Gastrocnemius medialis (tissue), 4 donors: ENCODE data around the gene EPHA2. TPM values are rescaled to one million over a fixed set of nuclear protein-coding genes. Genes with fewer than 3 reads are reported as not detected.

Source experiments
- ATAC-seq, 2 donors: fragments of 150-250 bp; one replicate each; pipeline ENCODE4 v1.9.1; 2016
- DNase-seq, 2 donors: peaks; one replicate each; pipeline ENCODE4 v3.0.0-alpha.2; 2019
- H3K27ac ChIP-seq, 4 donors: fragments of 200-600 bp; sonication (generic); 1 replicate in 1 of 4; 2 replicates in 3 of 4; pipeline ENCODE4 v1.5.1; 2016 to 2018; ENCODE audit warnings: mild to moderate bottlenecking in 2 of 4, moderate library complexity in 1 of 4
- H3K27me3 ChIP-seq, 3 donors: fragments of 200-600 bp; sonication (generic) in 2 of 3; 1 replicate in 1 of 3; 2 replicates in 2 of 3; pipeline versions ENCODE4 v1.5.1 to v1.6.0; 2016 to 2019; ENCODE audit warnings: mild to moderate bottlenecking in 1 of 3, moderate library complexity in 1 of 3
- H3K36me3 ChIP-seq, 2 donors: fragments of 200-600 bp; sonication (generic) in 1 of 2; one replicate each; pipeline ENCODE4 v1.5.1; 2017 to 2018
- H3K4me1 ChIP-seq, 2 donors: fragments of 200-600 bp; sonication (generic) in 1 of 2; one replicate each; pipeline ENCODE4 v1.5.1; 2016 to 2017; ENCODE audit warnings: mild to moderate bottlenecking in 2 of 2
- H3K4me3 ChIP-seq, 4 donors: fragments of 200-600 bp; sonication (generic) in 3 of 4; 1 replicate in 1 of 4; 2 replicates in 3 of 4; pipeline ENCODE4 v1.5.1; 2016 to 2019; ENCODE audit warnings: mild to moderate bottlenecking in 2 of 4
- H3K9me3 ChIP-seq, 3 donors: fragments of 200-600 bp; sonication (generic) in 2 of 3; 1 replicate in 1 of 3; 2 replicates in 2 of 3; pipeline ENCODE4 v1.5.1; 2016 to 2019
- POLR2A ChIP-seq, 2 donors: fragments of 450-650 bp; IDR thresholded peaks; one replicate each; pipeline ENCODE4 v1.6.1; 2017; ENCODE audit warnings: antibody characterized with exemption in 2 of 2, mild to moderate bottlenecking in 2 of 2, moderate library complexity in 2 of 2
- in situ Hi-C, 4 donors: fragments of 200-750 bp; cut with MboI; loops; one replicate each; pipeline versions ENCODE4 v1.15.0 to v1.8.0; 2017; ENCODE audit warnings: low sequenced_read_pairs in 4 of 4
- intact Hi-C: fragments of 100-400 bp; cut with DNase I; formaldehyde crosslinking; loops from one replicate; pipeline ENCODE4 v1.15.1; 2023; ENCODE audit warnings: low total_unique reads
- total RNA-seq, 4 donors: library from RNA; depleted of rRNA; stranded (reverse); fragments of >200 nt; gene quantifications; one replicate each; pipeline versions ENCODE4 v1.1.0 to v1.2.3, GENCODE V29; 2016
- TF ChIP-seq, protein P1 (sequence below), 5 experiments: fragments of 450-650 bp in 3 of 5; fragments of 200-600 bp in 2 of 5; sonication (generic) in 2 of 5; IDR thresholded peaks in 4 of 5; conservative IDR thresholded peaks in 1 of 5; 1 replicate in 4 of 5; 2 replicates in 1 of 5; pipeline ENCODE4 v1.5.1; 2016 to 2019; ENCODE audit warnings: antibody characterized with exemption in 5 of 5, mild to moderate bottlenecking in 3 of 5, moderate library complexity in 3 of 5

The EPHA2 gene
- total RNA-seq, 4 donors from 2014 or later = 1.2 to 6.4 (median 2.9) TPM

DNA sequence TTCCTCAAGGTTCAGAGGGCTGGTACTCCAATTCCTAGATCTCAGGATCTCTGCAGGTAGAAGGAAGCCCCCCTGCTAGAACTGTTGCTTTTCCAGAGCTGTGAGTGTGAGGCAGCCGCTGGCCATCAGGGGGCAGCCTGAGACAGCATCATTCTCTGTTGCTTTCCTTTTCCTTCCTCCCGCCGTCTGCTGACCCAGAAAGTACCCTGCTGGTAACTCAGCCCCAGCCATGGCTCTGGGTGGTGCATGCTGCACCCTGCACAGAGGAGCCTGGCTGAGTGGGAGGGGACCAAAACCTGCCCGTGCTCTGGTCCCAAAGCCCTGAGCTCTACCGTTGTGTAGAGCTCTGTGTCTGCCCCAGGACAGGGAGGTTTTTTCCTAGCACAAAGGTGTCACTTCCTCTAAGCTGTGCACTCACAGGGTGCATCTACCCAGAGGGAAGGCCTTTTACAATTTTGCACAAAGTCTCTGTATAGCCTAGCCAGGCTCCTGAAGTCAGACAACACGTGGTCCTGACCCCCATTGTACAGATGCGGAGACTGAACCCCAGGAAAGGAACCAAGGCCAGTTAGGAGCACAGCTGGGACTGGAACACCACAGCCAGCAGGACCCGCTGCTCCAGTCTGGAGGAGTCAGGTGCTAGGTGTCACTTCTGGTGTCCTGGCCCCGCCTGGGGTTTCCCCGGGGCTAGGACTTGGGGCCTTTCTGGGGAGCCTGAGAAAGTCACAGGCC is 76.8 kb downstream of the EPHA2 start:
- H3K27ac ChIP-seq = no peak overlapping the region
- in situ Hi-C loops (loop anchor here in 3 of 4 donors (5.0 to 25.0 kb wide), 3 partner anchors 106 to 283 kb away; partner anchors contain the start of genes FBXO42 (in 3 of the 3) and SZRD1 (in 3 of the 3)), intact Hi-C loops (loop anchor here (1.0 to 2.0 kb wide), 3 partner anchors 109 to 284 kb away; no protein-coding TSS in a partner anchor)
- H3K4me3 ChIP-seq = peak overlapping the region in 1 of 4 donors; percentile 47
- DNase-seq = peak; percentile 39 to 59
- TF ChIP-seq, protein P1, sequence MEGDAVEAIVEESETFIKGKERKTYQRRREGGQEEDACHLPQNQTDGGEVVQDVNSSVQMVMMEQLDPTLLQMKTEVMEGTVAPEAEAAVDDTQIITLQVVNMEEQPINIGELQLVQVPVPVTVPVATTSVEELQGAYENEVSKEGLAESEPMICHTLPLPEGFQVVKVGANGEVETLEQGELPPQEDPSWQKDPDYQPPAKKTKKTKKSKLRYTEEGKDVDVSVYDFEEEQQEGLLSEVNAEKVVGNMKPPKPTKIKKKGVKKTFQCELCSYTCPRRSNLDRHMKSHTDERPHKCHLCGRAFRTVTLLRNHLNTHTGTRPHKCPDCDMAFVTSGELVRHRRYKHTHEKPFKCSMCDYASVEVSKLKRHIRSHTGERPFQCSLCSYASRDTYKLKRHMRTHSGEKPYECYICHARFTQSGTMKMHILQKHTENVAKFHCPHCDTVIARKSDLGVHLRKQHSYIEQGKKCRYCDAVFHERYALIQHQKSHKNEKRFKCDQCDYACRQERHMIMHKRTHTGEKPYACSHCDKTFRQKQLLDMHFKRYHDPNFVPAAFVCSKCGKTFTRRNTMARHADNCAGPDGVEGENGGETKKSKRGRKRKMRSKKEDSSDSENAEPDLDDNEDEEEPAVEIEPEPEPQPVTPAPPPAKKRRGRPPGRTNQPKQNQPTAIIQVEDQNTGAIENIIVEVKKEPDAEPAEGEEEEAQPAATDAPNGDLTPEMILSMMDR (IDR thresholded peaks at IDR 0.05 in 4 of 5, conservative IDR thresholded peaks at IDR 0.05 in 1 of 5) = peak; percentile 79 to 89 (median 86)
- TF ChIP-seq POLR2A (IDR thresholded peaks at IDR 0.05) = no peak
- H3K36me3 ChIP-seq = no peaks in the 10 kb centered on the region
- H3K27me3 ChIP-seq = no peaks in the 10 kb centered on the region
- ATAC-seq = peak; percentile 60 to 62
- no peaks in the 10 kb centered on the region for H3K9me3 ChIP-seq
- H3K4me1 ChIP-seq = peaks cover 3 to 12% of the 10 kb centered on the region in 2 donors

DNA sequence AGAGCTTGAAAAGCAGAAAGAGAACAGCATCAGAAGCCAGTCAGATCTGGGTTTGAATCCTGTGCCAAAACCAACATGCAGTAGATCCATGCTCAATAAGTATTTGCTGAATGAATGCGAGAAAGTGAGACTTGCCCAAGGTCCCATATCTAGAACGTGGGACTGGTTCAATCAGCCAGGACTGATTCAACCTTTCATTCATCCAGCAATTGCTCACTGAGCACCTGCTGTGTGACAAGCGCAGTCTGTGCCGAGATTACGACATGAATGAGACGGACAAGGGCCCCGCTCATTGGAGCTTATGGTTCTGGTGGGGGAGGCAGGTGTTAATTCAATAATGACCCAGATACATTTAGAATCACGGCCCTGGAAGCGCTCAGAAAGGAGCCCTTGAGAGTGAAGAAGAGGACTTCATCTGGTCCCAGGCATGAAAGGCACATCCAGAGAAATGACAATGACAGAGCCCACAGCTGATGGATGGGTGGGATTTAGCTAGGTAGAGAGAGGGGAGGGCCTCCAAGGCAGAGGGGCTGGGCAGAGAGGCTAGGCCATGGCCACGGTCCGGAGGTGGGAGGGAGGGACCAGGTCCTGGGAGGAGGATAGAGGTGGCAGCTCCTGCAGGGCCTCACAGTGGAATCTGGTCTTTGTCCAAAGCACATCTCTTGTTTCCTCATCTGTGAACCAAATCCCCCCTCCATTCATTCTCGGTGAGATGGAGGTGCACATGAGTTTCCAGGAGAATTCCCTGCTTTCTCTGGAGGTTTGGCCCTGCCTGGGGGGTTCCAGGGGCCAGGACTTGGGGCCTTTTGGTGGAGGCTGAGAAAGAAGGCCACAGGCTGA is 78.2 kb downstream of the EPHA2 start:
- no peaks in the 10 kb centered on the region for H3K9me3 ChIP-seq
- H3K4me1 ChIP-seq = peaks cover 3 to 15% of the 10 kb centered on the region in 2 donors
- ATAC-seq (no peak), DNase-seq (no peak)
- H3K27me3 ChIP-seq = peaks cover 5 to 6% (median 5%) of the 10 kb centered on the region in 3 donors
- TF ChIP-seq POLR2A (IDR thresholded peaks at IDR 0.05) = no peak
- TF ChIP-seq, protein P1 (IDR thresholded peaks at IDR 0.05 in 4 of 5, conservative IDR thresholded peaks at IDR 0.05 in 1 of 5) = no peak
- in situ Hi-C loops (loop anchor here in 3 of 4 donors (5.0 to 25.0 kb wide), 3 partner anchors 107 to 285 kb away; partner anchors contain the start of genes FBXO42 (in 3 of the 3) and SZRD1 (in 3 of the 3)), intact Hi-C loops (loop anchor here (2.0 kb wide), 2 partner anchors 167 to 285 kb away; no protein-coding TSS in a partner anchor)
- no peak overlapping the region for H3K4me3 ChIP-seq
- H3K27ac ChIP-seq = no peak overlapping the region
- H3K36me3 ChIP-seq = no peaks in the 10 kb centered on the region

DNA sequence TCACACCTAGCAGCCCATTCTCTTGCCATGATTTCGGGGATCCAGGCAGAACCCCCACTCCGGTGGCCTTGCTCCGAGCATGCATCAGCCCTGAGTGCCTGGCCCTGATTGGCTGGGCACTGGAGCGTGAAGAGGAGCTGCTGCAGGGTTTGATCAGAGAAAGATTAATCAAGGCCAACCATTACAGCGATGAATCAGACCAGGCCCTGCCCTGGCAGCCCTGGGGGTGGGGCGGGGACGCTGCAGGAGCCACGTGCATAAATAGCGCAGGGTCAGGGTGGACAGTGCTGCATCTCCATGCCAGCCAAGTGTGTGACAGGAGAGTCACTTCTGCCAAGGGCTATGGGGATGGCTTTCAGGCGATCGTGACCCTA is 79.0 kb downstream of the EPHA2 start:
- no peak overlapping the region for H3K4me3 ChIP-seq
- peaks cover 3 to 11% of the 10 kb centered on the region in 2 donors for H3K4me1 ChIP-seq
- in situ Hi-C loops (loop anchor here in 3 of 4 donors (5.0 to 25.0 kb wide), 3 partner anchors 108 to 285 kb away; partner anchors contain the start of genes FBXO42 (in 3 of the 3) and SZRD1 (in 3 of the 3)), intact Hi-C loops (no loop called here)
- ATAC-seq (no peak), DNase-seq (peak in 1 of 2 donors; percentile 19)
- H3K27ac ChIP-seq = no peak overlapping the region
- no peaks in the 10 kb centered on the region for H3K9me3 ChIP-seq
- peaks cover 7 to 13% (median 10%) of the 10 kb centered on the region in 3 donors for H3K27me3 ChIP-seq
- TF ChIP-seq POLR2A (IDR thresholded peaks at IDR 0.05) = no peak
- TF ChIP-seq, protein P1 (IDR thresholded peaks at IDR 0.05 in 4 of 5, conservative IDR thresholded peaks at IDR 0.05 in 1 of 5) = no peak
- H3K36me3 ChIP-seq = no peaks in the 10 kb centered on the region

DNA sequence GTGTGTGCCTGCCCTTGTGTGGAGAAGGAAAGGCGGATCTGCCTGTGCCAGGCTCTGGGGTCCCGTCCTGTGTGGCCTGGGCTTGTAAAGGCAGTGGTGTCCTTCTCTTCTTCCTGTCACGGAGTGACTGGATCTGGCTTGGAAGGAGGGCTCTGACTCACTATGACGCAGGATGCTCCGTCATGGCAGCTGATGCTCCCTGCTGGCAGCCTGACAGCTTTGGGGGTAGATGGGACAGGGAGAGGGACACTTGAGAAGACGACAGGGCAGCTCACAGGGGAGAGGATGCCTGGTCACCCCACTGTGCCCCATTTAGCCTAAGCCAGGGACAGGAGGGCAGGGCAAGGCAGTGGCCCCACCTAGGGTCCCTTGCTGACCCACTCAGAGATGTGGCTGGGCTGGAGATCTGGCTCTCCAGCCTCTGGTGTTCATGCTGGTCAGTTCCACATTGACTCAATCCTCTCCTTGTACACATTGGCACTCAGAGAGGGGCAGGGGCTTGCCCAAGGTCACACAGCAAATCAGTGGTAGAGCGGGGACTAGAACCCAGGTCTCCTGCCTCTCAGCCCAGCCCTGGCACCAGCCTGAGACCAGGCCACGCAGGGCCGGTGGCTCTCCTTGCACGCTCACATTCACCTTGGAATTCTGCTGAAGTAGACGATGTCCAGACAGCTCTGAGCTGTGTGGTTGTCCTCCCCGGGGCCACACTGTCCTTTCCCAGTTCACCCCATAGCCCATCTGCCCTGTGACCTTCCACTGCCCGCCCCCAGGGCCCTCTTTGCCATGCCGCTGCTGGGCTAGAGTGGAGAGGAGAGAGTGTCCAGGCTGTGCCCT is 79.6 kb downstream of the EPHA2 start:
- TF ChIP-seq, protein P1 (IDR thresholded peaks at IDR 0.05 in 4 of 5, conservative IDR thresholded peaks at IDR 0.05 in 1 of 5) = no peak
- TF ChIP-seq POLR2A (IDR thresholded peaks at IDR 0.05) = peak; percentile 26 to 31
- intact Hi-C loops = no loop called here
- peaks cover 7 to 14% (median 10%) of the 10 kb centered on the region in 3 donors for H3K27me3 ChIP-seq
- H3K4me3 ChIP-seq = no peak overlapping the region
- no peaks in the 10 kb centered on the region for H3K36me3 ChIP-seq
- peaks cover 3 to 9% of the 10 kb centered on the region in 2 donors for H3K4me1 ChIP-seq
- DNase-seq (peak in 1 of 2 donors; percentile 45), ATAC-seq (peak in 1 of 2 donors; percentile 45)
- H3K27ac ChIP-seq = no peak overlapping the region
- no peaks in the 10 kb centered on the region for H3K9me3 ChIP-seq
- in situ Hi-C loops = loop anchor here in 3 of 4 donors (5.0 to 25.0 kb wide), 3 partner anchors 109 to 286 kb away; partner anchors contain the start of genes FBXO42 (in 3 of the 3) and SZRD1 (in 3 of the 3)
